Endothelial cell (in vitro differentiated cells): ENCODE measurements around the gene USH2A. TPM values are rescaled to one million over a fixed set of nuclear protein-coding genes. Genes with fewer than 3 reads are reported as not detected.

Experiments used
- DNase-seq: peaks from one replicate; pipeline ENCODE4 v3.0.0; 2021; ENCODE audit warnings: low spot score
- H3K27ac Mint-ChIP-seq: one replicate; pipeline ENCODE4 v1.8.0; 2021; ENCODE audit warnings: mixed read lengths, inconsistent platforms; ENCODE audit not compliant: unreplicated experiment
- H3K27me3 Mint-ChIP-seq: one replicate; pipeline ENCODE4 v1.8.0; 2021; ENCODE audit warnings: mild to moderate bottlenecking, moderate library complexity, mixed read lengths, inconsistent platforms; ENCODE audit not compliant: unreplicated experiment
- H3K36me3 Mint-ChIP-seq: one replicate; pipeline ENCODE4 v1.8.0; 2021; ENCODE audit warnings: mild to moderate bottlenecking, low read depth, mixed read lengths, inconsistent platforms; ENCODE audit not compliant: unreplicated experiment
- H3K4me1 Mint-ChIP-seq: one replicate; pipeline ENCODE4 v1.8.0; 2021; ENCODE audit warnings: mild to moderate bottlenecking, mixed read lengths, inconsistent platforms; ENCODE audit not compliant: unreplicated experiment
- H3K4me3 Mint-ChIP-seq: one replicate; pipeline ENCODE4 v1.8.0; 2021; ENCODE audit warnings: mild to moderate bottlenecking, mixed read lengths, inconsistent platforms; ENCODE audit not compliant: unreplicated experiment
- H3K9me3 Mint-ChIP-seq: one replicate; pipeline ENCODE4 v1.8.0; 2021; ENCODE audit warnings: mixed read lengths, inconsistent platforms; ENCODE audit not compliant: unreplicated experiment
- long read RNA-seq: library from polyadenylated mRNA; unstranded; transcript quantifications from one replicate; pipeline ENCODE4 v2.0.0, GENCODE V29; 2020; ENCODE audit not compliant: unreplicated experiment
- total RNA-seq: library from RNA; stranded (reverse); fragmentation: NEBNext Ultra II Directional; extraction: Animal tissue kit (Norgen Biotek cat#: 25700); gene quantifications from one replicate; pipeline ENCODE4 v1.2.1, GENCODE V29; 2021; ENCODE audit not compliant: unreplicated experiment
- TF ChIP-seq, protein P1 (sequence below): fragments of 200-600 bp; sonication (generic); IDR thresholded peaks from one replicate; pipeline ENCODE4 v1.5.0; 2021; ENCODE audit warnings: antibody characterized with exemption; ENCODE audit not compliant: unreplicated experiment

USH2A gene, protein sequence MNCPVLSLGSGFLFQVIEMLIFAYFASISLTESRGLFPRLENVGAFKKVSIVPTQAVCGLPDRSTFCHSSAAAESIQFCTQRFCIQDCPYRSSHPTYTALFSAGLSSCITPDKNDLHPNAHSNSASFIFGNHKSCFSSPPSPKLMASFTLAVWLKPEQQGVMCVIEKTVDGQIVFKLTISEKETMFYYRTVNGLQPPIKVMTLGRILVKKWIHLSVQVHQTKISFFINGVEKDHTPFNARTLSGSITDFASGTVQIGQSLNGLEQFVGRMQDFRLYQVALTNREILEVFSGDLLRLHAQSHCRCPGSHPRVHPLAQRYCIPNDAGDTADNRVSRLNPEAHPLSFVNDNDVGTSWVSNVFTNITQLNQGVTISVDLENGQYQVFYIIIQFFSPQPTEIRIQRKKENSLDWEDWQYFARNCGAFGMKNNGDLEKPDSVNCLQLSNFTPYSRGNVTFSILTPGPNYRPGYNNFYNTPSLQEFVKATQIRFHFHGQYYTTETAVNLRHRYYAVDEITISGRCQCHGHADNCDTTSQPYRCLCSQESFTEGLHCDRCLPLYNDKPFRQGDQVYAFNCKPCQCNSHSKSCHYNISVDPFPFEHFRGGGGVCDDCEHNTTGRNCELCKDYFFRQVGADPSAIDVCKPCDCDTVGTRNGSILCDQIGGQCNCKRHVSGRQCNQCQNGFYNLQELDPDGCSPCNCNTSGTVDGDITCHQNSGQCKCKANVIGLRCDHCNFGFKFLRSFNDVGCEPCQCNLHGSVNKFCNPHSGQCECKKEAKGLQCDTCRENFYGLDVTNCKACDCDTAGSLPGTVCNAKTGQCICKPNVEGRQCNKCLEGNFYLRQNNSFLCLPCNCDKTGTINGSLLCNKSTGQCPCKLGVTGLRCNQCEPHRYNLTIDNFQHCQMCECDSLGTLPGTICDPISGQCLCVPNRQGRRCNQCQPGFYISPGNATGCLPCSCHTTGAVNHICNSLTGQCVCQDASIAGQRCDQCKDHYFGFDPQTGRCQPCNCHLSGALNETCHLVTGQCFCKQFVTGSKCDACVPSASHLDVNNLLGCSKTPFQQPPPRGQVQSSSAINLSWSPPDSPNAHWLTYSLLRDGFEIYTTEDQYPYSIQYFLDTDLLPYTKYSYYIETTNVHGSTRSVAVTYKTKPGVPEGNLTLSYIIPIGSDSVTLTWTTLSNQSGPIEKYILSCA (N-terminal part only)
- not detected for total RNA-seq
- long read RNA-seq: 0 reads

DNA sequence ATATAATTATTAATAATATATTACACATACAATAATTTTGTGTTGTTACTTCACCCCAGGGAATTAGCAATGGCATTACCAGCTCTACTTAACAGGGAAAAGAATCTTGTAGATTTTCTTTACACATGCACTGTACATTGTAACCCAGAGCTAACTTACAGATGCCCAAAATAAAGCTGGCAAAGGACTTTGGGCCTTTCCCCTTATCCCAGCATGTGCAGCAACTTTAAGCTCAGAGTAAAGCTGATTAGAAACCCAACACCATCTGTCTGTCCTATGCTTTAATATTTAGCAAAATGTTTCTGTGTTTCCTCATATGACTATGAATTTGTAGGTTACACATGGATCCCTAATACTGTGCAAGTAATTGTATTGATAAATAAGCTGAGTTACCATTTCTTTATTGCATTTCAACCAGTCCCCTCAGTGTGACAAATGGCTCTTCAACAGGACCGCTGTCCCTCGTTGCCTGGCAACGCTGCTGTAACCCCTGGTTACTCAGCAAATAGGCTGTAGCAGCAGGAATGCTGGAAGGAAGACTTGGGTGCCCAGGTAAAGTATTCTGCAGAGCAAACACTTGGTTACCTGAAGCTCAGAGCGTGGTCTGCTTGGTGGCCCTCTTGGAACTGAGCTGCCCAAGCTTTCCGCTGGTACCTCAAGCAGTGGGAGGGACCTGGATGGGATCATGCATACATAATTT, at the start of gene USH2A:
Gene USH2A (minus strand): TSS at position 628 of the 700 bp plus-strand sequence. CDS start 1,112 bp downstream, outside the sequence.
- Mint-ChIP-seq H3K27me3 (no peaks in the 10 kb centered on the region), H3K9me3 (no peaks in the 10 kb centered on the region), H3K4me1 (no peaks in the 10 kb centered on the region), H3K36me3 (no peaks in the 10 kb centered on the region), H3K27ac (no peak within 1 kb of the TSS), H3K4me3 (no peak within 1 kb of the TSS)
- TF ChIP-seq, protein P1, sequence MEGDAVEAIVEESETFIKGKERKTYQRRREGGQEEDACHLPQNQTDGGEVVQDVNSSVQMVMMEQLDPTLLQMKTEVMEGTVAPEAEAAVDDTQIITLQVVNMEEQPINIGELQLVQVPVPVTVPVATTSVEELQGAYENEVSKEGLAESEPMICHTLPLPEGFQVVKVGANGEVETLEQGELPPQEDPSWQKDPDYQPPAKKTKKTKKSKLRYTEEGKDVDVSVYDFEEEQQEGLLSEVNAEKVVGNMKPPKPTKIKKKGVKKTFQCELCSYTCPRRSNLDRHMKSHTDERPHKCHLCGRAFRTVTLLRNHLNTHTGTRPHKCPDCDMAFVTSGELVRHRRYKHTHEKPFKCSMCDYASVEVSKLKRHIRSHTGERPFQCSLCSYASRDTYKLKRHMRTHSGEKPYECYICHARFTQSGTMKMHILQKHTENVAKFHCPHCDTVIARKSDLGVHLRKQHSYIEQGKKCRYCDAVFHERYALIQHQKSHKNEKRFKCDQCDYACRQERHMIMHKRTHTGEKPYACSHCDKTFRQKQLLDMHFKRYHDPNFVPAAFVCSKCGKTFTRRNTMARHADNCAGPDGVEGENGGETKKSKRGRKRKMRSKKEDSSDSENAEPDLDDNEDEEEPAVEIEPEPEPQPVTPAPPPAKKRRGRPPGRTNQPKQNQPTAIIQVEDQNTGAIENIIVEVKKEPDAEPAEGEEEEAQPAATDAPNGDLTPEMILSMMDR: no peak
- DNase-seq: no peak

DNA sequence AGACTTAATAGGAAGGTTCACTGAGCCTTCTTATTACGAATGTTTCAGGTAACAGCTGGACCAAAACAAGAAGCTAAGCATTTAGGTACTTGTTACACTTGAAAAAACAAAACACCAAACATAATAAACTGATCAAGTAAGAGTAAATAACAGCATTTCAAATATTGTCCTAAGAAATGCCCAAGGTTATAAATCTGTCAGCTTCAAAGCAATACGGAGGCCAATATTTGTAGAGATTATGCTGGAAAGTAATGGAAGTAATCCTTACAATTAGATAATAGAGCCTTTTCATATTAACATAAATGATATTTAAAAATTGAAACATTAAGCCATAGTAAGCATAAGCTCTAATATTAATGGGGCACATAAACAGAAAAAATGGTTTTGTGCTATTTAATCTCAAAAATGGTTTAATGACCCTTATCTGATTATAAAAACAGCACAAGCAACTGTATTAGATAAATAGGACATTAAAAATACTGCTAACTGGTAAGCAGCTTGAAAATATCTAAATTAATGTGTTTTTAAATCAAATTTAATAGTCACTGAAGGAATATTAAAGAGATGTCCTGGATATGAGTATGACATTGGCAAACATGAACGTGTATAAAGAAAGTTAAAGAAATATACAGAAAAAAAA, 43.0 kb upstream of the USH2A start:
- DNase-seq: no peak
- H3K27ac Mint-ChIP-seq: no peak overlapping the region
- H3K9me3 Mint-ChIP-seq: no peaks in the 10 kb centered on the region

DNA sequence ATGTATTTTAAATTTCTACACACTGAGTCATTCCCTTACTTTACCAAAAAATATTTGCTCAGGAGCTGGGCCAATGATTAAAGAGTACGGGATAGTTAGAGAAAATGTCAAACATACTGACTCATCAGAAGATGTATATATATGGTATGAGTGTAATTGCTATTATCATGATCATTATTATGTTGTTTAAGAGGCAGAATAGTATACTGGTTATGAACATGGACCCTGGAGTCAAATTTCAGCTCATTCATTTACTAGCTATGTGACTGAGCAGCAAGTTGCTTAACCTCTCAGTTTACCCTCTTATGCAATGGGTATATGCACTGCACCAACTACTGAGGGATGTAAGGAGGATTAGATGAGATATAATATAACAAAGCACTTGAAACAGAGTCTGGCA, 41.2 kb upstream of the USH2A start:
- DNase-seq: no peak
- no peaks in the 10 kb centered on the region for H3K27me3 Mint-ChIP-seq
- H3K36me3 Mint-ChIP-seq: no peaks in the 10 kb centered on the region
- H3K4me1 Mint-ChIP-seq: no peaks in the 10 kb centered on the region
- TF ChIP-seq, protein P1: no peak
- H3K9me3 Mint-ChIP-seq: no peaks in the 10 kb centered on the region
- H3K4me3 Mint-ChIP-seq: no peak overlapping the region
- no peak overlapping the region for H3K27ac Mint-ChIP-seq

More for the DNA sequence above, 43.0 kb upstream of the USH2A start:
- Mint-ChIP-seq H3K36me3 (no peaks in the 10 kb centered on the region), H3K27me3 (no peaks in the 10 kb centered on the region), H3K4me3 (no peak overlapping the region), H3K4me1 (no peaks in the 10 kb centered on the region)
- TF ChIP-seq, protein P1: no peak

DNA sequence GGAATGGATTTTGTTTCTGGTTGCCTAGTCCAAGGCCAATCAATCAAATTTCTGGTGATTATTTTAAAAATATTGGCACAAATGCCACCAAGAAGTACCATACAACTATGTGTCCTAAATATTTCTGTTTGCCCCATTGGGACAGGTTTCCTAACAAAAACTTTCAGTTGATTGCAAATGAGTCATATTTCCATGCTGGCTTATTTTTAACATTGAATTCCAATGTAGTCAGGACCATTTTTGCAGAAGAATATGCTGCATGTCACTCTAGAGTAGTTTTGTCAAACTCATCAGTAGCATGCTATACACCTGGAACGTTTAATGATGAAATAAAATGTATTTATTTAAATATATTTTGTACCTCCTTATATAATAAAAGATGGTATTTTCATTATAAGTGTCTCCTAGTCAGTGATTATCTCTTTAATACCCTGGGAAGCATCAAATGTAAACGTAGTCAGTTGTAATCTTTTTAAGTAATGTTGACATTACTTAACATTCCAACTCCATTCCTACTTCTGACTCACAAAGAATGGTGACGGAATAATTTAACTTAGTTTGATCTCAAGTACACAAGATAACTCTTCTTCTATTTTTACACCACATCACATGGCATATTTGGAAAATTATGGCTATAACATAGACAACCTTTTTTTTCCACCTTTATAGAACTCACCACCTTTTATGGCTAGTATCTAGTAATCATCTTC, 39.0 kb upstream of the USH2A start:
- H3K27ac Mint-ChIP-seq: no peak overlapping the region
- peaks cover 4% of the 10 kb centered on the region for H3K4me1 Mint-ChIP-seq
- H3K4me3 Mint-ChIP-seq: no peak overlapping the region
- TF ChIP-seq, protein P1: no peak
- DNase-seq: no peak
- no peaks in the 10 kb centered on the region for H3K9me3 Mint-ChIP-seq
- H3K36me3 Mint-ChIP-seq: no peaks in the 10 kb centered on the region
- no peaks in the 10 kb centered on the region for H3K27me3 Mint-ChIP-seq
